HG03575 (cell line): Measurements from ENCODE around the gene CCDC127.
"Not testable (repeated sequence)": the region's sequence is repeated elsewhere in the genome, so short reads cannot be mapped to it uniquely, and the experiment has no call there.

Source experiments
- ATAC-seq: cut with Tn5 transposase; IDR thresholded peaks from one replicate; pipeline ENCODE4 v1.9.1; 2021; ENCODE audit not compliant: unreplicated experiment, insufficient number of reproducible peaks, low FRiP score; ENCODE audit errors: extremely low read depth

The CCDC127 gene

GRCh38 chr5:164783-165182, 53.2 kb downstream of the CCDC127 start:
- ATAC-seq, result not testable (repeated sequence)

GRCh38 chr5:164244-164643, 53.7 kb downstream of the CCDC127 start:
- no peak for ATAC-seq

GRCh38 chr5:163841-164240, 54.1 kb downstream of the CCDC127 start:
- ATAC-seq, result no peak

GRCh38 chr5:163338-163620, 54.7 kb downstream of the CCDC127 start:
- no peak for ATAC-seq

- ATAC-seq, result no peak
Observed at GRCh38 chr5:162565-163337, 55.2 kb downstream of the CCDC127 start.

GRCh38 chr5:162190-162564, 55.8 kb downstream of the CCDC127 start:
- ATAC-seq, result no peak

- ATAC-seq, result no peak
Observed at GRCh38 chr5:161803-162110, 56.2 kb downstream of the CCDC127 start.

- ATAC-seq, result no peak
Observed at GRCh38 chr5:160921-161802, 56.8 kb downstream of the CCDC127 start.

GRCh38 chr5:160173-160510, 57.8 kb downstream of the CCDC127 start:
- no peak for ATAC-seq

- ATAC-seq, result no peak
Observed at GRCh38 chr5:159448-160172, 58.3 kb downstream of the CCDC127 start.

- no peak for ATAC-seq
Observed at GRCh38 chr5:158807-159447, 59.0 kb downstream of the CCDC127 start.

- ATAC-seq, result no peak
Observed at GRCh38 chr5:157801-158200, 60.2 kb downstream of the CCDC127 start.

GRCh38 chr5:157126-157715, 60.7 kb downstream of the CCDC127 start:
- ATAC-seq, result no peak

- ATAC-seq, result no peak
Observed at GRCh38 chr5:156411-157072, 61.4 kb downstream of the CCDC127 start.

- ATAC-seq, result no peak
Observed at GRCh38 chr5:155651-156410, 62.1 kb downstream of the CCDC127 start.

- no peak for ATAC-seq
Observed at GRCh38 chr5:154826-155225, 63.1 kb downstream of the CCDC127 start.

- ATAC-seq, result no peak
Observed at GRCh38 chr5:154236-154635, 63.7 kb downstream of the CCDC127 start.

GRCh38 chr5:153256-153655, 64.7 kb downstream of the CCDC127 start:
- ATAC-seq, result no peak
